KG1 (cell line): Measurements from ENCODE around the gene FOXJ3.

ENCODE experiments used
- DNase-seq: peaks from one replicate; lab custom pipeline; 2025; lab: John Stamatoyannopoulos, UW

Gene FOXJ3

GRCh38 chr1:42335050-42335808 is at the start of gene FOXJ3:
Gene FOXJ3 (minus strand): TSS chr1:42335235. CDS start chr1:42311093, 24,142 bp downstream.
- peak; percentile 92 for DNase-seq

- no peak for DNase-seq
These were observed 46.2 kb upstream of the FOXJ3 start for GRCh38 chr1:42381280-42381673.

- no peak for DNase-seq
These were observed 45.7 kb upstream of the FOXJ3 start, which contains the start of gene RIMKLA for GRCh38 chr1:42380586-42381279. Gene RIMKLA (plus strand): TSS chr1:42380792. CDS start chr1:42380935, 143 bp downstream.

- no peak for DNase-seq
These were observed 45.0 kb upstream of the FOXJ3 start for GRCh38 chr1:42379794-42380585.

GRCh38 chr1:42372796-42373195 is 37.8 kb upstream of the FOXJ3 start:
- DNase-seq: no peak

GRCh38 chr1:42370876-42371549 is 36.0 kb upstream of the FOXJ3 start:
- no peak for DNase-seq

- no peak for DNase-seq
These were observed 34.4 kb upstream of the FOXJ3 start for GRCh38 chr1:42369471-42369870.

- no peak for DNase-seq
These were observed 33.2 kb upstream of the FOXJ3 start for GRCh38 chr1:42368096-42368795.

GRCh38 chr1:42365118-42365517 is 30.1 kb upstream of the FOXJ3 start:
- DNase-seq: no peak

- no peak for DNase-seq
These were observed 29.5 kb upstream of the FOXJ3 start for GRCh38 chr1:42364542-42364941.

- DNase-seq: no peak
These were observed 29.1 kb upstream of the FOXJ3 start for GRCh38 chr1:42364089-42364488.

GRCh38 chr1:42359466-42359865 is 24.4 kb upstream of the FOXJ3 start:
- DNase-seq: no peak

- DNase-seq: no peak
These were observed 23.8 kb upstream of the FOXJ3 start for GRCh38 chr1:42358791-42359190.

- DNase-seq: no peak
These were observed 15.1 kb upstream of the FOXJ3 start for GRCh38 chr1:42350086-42350485.

- no peak for DNase-seq
These were observed 13.5 kb upstream of the FOXJ3 start for GRCh38 chr1:42348498-42348897.

- DNase-seq: no peak
These were observed 8.0 kb upstream of the FOXJ3 start for GRCh38 chr1:42343049-42343448.

- DNase-seq: no peak
These were observed 5.9 kb upstream of the FOXJ3 start for GRCh38 chr1:42340901-42341300.

GRCh38 chr1:42340093-42340492 is 5.1 kb upstream of the FOXJ3 start:
- no peak for DNase-seq

GRCh38 chr1:42336978-42337377 is 1.9 kb upstream of the FOXJ3 start:
- no peak for DNase-seq

GRCh38 chr1:42335809-42336518 is 929 bp upstream of the FOXJ3 start:
- DNase-seq: peak; percentile 73
